Tibial artery (tissue), 4 donors: ENCODE measurements around the gene ANKLE1.

Experiments used
- DNase-seq, 2 donors: peaks; one replicate each; pipeline ENCODE4 v3.0.0-alpha.2; 2019
- H3K27ac ChIP-seq, 2 donors: fragments of 200-600 bp; sonication (generic) in 1 of 2; 1 replicate in 1 of 2; 2 replicates in 1 of 2; pipeline ENCODE4 v1.5.1; 2018 to 2019; ENCODE audit warnings: mild to moderate bottlenecking in 1 of 2
- H3K27me3 ChIP-seq, 2 donors: fragments of 200-600 bp; sonication (generic) in 1 of 2; one replicate each; pipeline versions ENCODE4 v1.5.1 to v1.6.0; 2016 to 2019
- H3K36me3 ChIP-seq, 3 donors: fragments of 200-600 bp; sonication (generic) in 2 of 3; one replicate each; pipeline ENCODE4 v1.5.1; 2016 to 2019; ENCODE audit warnings: mild to moderate bottlenecking in 2 of 3
- H3K4me1 ChIP-seq, 4 donors: fragments of 200-600 bp; sonication (generic) in 2 of 4; 1 replicate in 3 of 4; 2 replicates in 1 of 4; pipeline ENCODE4 v1.5.1; 2016 to 2019
- H3K4me3 ChIP-seq, 2 donors: fragments of 200-600 bp; sonication (generic) in 1 of 2; 1 replicate in 1 of 2; 2 replicates in 1 of 2; pipeline ENCODE4 v1.5.1; 2018 to 2019; ENCODE audit warnings: mild to moderate bottlenecking in 2 of 2
- H3K9me3 ChIP-seq, 3 donors: fragments of 200-600 bp; sonication (generic) in 1 of 3; one replicate each; pipeline ENCODE4 v1.5.1; 2016 to 2019
- intact Hi-C: fragments of 100-400 bp; cut with DNase I; formaldehyde crosslinking; loops from one replicate; pipeline ENCODE4 v1.15.0; 2023; ENCODE audit warnings: low total_unique reads
- TF ChIP-seq, protein P1 (sequence below), 2 experiments: fragments of 200-600 bp in 1 of 2; fragments of 450-650 bp in 1 of 2; IDR thresholded peaks; one replicate each; pipeline ENCODE4 v1.5.1; 2017 to 2019; ENCODE audit warnings: antibody characterized with exemption in 2 of 2, mild to moderate bottlenecking in 1 of 2, moderate library complexity in 1 of 2

ANKLE1 gene

DNA sequence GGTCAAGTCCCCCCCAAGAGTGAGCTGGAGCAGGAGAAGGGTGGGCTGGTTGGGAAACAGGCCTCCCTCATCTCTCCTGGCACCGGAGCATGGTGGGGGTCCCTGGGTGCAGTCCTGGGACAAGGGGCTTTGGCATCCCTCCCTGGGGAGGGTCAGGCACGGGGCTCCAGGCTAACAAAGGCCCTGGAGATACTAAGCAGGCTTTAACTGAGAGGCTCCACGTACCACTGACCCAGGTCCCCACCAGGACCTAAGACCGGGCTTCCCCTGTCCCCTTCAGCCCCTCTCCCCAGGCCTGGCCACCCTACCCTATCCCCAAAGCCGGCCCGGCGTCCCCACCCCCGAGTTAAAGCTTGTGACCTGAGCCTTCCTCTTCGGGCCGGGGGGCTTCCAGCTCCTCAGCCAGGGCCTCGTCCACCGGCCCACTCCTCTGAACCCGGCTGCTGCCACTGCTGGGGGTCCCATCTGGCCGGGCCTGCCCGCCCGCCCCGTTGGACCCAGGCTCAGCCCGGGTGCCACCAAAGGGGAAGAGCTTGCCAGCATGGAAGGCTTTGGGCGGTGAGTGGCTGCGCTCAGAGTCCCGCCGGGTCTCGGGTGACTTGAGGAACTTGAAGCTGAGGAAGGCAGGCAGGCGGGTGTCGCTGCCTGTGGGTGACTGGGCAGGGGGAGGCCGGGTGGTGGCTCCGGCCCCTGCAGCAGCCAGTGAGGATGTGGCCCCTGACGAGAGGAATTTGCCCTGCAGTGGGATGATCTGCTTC lies 42.8 kb downstream of the ANKLE1 start:
- no peaks in the 10 kb centered on the region for H3K9me3 ChIP-seq
- intact Hi-C loops, result no loop called here
- H3K27me3 ChIP-seq, result no peaks in the 10 kb centered on the region
- TF ChIP-seq, protein P1, sequence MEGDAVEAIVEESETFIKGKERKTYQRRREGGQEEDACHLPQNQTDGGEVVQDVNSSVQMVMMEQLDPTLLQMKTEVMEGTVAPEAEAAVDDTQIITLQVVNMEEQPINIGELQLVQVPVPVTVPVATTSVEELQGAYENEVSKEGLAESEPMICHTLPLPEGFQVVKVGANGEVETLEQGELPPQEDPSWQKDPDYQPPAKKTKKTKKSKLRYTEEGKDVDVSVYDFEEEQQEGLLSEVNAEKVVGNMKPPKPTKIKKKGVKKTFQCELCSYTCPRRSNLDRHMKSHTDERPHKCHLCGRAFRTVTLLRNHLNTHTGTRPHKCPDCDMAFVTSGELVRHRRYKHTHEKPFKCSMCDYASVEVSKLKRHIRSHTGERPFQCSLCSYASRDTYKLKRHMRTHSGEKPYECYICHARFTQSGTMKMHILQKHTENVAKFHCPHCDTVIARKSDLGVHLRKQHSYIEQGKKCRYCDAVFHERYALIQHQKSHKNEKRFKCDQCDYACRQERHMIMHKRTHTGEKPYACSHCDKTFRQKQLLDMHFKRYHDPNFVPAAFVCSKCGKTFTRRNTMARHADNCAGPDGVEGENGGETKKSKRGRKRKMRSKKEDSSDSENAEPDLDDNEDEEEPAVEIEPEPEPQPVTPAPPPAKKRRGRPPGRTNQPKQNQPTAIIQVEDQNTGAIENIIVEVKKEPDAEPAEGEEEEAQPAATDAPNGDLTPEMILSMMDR (IDR thresholded peaks at IDR 0.05), result no peak
- H3K4me1 ChIP-seq, result peaks cover 0 to 70% (median 52%) of the 10 kb centered on the region in 4 donors
- peak overlapping the region; percentile 49 to 61 for H3K27ac ChIP-seq
- H3K4me3 ChIP-seq, result no peak overlapping the region
- DNase-seq, result no peak
- peaks cover 19 to 39% (median 27%) of the 10 kb centered on the region in 3 donors for H3K36me3 ChIP-seq

- intact Hi-C loops, result no loop called here
- no peak for DNase-seq
- TF ChIP-seq, protein P1 (IDR thresholded peaks at IDR 0.05), result no peak
- Histone ChIP-seq H3K36me3 (peaks cover 13 to 33% (median 21%) of the 10 kb centered on the region in 3 donors), H3K27me3 (no peaks in the 10 kb centered on the region), H3K9me3 (no peaks in the 10 kb centered on the region), H3K27ac (peak overlapping the region; percentile 49 to 61), H3K4me3 (no peak overlapping the region), H3K4me1 (peaks cover 0 to 70% (median 52%) of the 10 kb centered on the region in 4 donors)
Measured at GRCh38 chr19:17325133-17325532, 43.4 kb downstream of the ANKLE1 start.

DNA sequence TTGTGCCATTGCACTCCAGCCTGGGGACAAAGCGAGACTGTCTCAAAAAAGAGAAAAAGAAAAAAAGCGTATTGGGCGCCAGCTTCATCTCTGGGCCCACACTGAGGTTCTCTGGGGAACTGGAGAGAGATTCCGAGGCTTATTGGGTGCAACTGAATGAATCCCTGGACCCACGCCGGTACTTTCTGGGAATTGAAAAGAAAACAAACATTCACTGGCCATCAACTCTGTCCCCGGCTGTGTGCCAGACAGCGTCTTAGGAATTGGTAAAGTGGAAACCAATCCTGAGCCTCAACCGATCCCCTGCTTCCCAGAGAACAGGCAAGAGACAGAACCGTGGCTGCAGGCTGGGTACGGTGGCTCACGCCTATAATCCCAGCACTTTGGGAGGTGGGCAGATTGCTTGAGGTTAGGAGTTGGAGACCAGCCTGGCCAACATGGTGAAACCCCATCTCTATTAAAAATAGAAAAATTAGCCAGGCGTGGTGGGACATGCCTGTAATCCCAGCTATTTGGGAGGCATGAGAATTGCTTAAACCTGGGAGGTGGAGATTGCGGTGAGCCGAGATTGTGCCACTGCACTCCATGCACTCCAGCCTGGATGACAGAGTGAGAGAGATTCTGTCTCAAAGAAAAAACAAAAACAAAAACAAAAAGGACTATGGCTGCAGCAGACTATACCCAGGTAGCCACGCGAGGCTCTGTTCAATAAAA lies 44.3 kb downstream of the ANKLE1 start:
- peak overlapping the region; percentile 49 to 61 for H3K27ac ChIP-seq
- H3K9me3 ChIP-seq, result no peaks in the 10 kb centered on the region
- intact Hi-C loops, result no loop called here
- H3K4me3 ChIP-seq, result no peak overlapping the region
- DNase-seq, result peak; percentile 86 to 92
- H3K36me3 ChIP-seq, result peaks cover 4 to 32% (median 13%) of the 10 kb centered on the region in 3 donors
- H3K4me1 ChIP-seq, result peaks cover 0 to 70% (median 52%) of the 10 kb centered on the region in 4 donors
- TF ChIP-seq, protein P1 (IDR thresholded peaks at IDR 0.05), result no peak
- H3K27me3 ChIP-seq, result no peaks in the 10 kb centered on the region

GRCh38 chr19:17326595-17326966 lies 44.9 kb downstream of the ANKLE1 start:
- DNase-seq, result no peak
- peaks cover 1 to 27% (median 8%) of the 10 kb centered on the region in 3 donors for H3K36me3 ChIP-seq
- peak overlapping the region; percentile 49 to 61 for H3K27ac ChIP-seq
- H3K9me3 ChIP-seq, result no peaks in the 10 kb centered on the region
- peaks cover 0 to 70% (median 52%) of the 10 kb centered on the region in 4 donors for H3K4me1 ChIP-seq
- H3K27me3 ChIP-seq, result no peaks in the 10 kb centered on the region
- TF ChIP-seq, protein P1 (IDR thresholded peaks at IDR 0.05), result no peak
- H3K4me3 ChIP-seq, result no peak overlapping the region
- intact Hi-C loops, result no loop called here

DNA sequence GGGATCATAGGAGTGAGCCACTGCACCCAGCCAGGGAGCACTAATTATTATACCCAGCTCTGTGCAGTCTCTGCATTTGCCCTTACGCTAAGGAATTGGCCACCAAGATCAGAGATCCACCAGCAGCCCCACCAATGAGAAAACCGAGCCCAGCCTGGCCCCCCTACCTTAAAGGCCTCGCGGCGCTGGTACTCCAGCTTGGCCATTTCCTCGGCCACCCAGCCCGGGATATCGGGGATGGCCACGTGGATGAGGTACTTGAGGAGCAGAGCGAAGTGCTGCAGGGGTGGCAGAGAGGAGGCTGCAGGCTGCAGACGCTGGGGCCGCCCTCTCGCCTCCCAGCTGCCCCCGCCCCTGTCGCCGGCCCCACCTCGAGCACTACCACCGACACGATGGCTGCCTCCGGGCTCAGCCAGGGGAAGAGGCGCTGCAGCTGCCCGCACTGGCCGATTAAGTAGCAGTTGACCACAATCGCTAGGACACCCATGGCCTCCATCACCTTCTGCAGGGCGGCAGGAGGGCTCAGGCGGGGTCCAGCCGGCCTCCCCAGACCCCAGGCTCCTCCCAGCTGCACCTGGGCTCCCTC lies 45.5 kb downstream of the ANKLE1 start:
- TF ChIP-seq, protein P1 (IDR thresholded peaks at IDR 0.05), result no peak
- no peak for DNase-seq
- H3K27me3 ChIP-seq, result no peaks in the 10 kb centered on the region
- H3K9me3 ChIP-seq, result no peaks in the 10 kb centered on the region
- H3K27ac ChIP-seq, result peak overlapping the region in 1 of 2 donors; percentile 49
- H3K4me1 ChIP-seq, result peaks cover 0 to 70% (median 50%) of the 10 kb centered on the region in 4 donors
- peaks cover 0 to 21% (median 2%) of the 10 kb centered on the region in 3 donors for H3K36me3 ChIP-seq
- no peak overlapping the region for H3K4me3 ChIP-seq
- intact Hi-C loops, result no loop called here
